22Rv1 (cell line): Measurements from ENCODE around the gene HNRNPA2B1.

ENCODE experiments used
- CTCF ChIP-seq: fragments of 450-650 bp; IDR thresholded peaks from 2 replicates; pipeline ENCODE4 v1.5.1; 2017; ENCODE audit warnings: mild to moderate bottlenecking
- ZFX ChIP-seq: fragments of 450-650 bp; IDR thresholded peaks from 2 replicates; pipeline ENCODE4 v1.6.1; 2017; ENCODE audit warnings: antibody characterized with exemption, borderline replicate concordance

- TF ChIP-seq CTCF (no peak), ZFX (no peak)
Observed at GRCh38 chr7:26170663-26171062, 29.9 kb downstream of the HNRNPA2B1 start.
